ENCODE results near the gene CAPN8. TPM values are rescaled to one million over a fixed set of nuclear protein-coding genes. Genes with fewer than 3 reads are reported as not detected.

CAPN8 gene
- total RNA-seq, 1 donor from 2014 or later: 0.63 TPM

GRCh38 chr1:223650465-223650864 lies 15.0 kb downstream of the CAPN8 start:
- Mint-ChIP-seq H3K4me1 (no peaks in the 10 kb centered on the region), H3K36me3 (no peaks in the 10 kb centered on the region), H3K4me3 (no peak overlapping the region), H3K27me3 (ENCODE audit: low read depth) (peaks cover 27% of the 10 kb centered on the region), H3K9me3 (no peaks in the 10 kb centered on the region), H3K27ac (no peak overlapping the region)
- no peak for DNase-seq (ENCODE audit: low spot score in 2 of 2, unreplicated experiment in 2 of 2)
- TF ChIP-seq, protein P1, sequence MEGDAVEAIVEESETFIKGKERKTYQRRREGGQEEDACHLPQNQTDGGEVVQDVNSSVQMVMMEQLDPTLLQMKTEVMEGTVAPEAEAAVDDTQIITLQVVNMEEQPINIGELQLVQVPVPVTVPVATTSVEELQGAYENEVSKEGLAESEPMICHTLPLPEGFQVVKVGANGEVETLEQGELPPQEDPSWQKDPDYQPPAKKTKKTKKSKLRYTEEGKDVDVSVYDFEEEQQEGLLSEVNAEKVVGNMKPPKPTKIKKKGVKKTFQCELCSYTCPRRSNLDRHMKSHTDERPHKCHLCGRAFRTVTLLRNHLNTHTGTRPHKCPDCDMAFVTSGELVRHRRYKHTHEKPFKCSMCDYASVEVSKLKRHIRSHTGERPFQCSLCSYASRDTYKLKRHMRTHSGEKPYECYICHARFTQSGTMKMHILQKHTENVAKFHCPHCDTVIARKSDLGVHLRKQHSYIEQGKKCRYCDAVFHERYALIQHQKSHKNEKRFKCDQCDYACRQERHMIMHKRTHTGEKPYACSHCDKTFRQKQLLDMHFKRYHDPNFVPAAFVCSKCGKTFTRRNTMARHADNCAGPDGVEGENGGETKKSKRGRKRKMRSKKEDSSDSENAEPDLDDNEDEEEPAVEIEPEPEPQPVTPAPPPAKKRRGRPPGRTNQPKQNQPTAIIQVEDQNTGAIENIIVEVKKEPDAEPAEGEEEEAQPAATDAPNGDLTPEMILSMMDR (IDR thresholded peaks at IDR 0.05; ENCODE audit: unreplicated experiment): no peak

DNA sequence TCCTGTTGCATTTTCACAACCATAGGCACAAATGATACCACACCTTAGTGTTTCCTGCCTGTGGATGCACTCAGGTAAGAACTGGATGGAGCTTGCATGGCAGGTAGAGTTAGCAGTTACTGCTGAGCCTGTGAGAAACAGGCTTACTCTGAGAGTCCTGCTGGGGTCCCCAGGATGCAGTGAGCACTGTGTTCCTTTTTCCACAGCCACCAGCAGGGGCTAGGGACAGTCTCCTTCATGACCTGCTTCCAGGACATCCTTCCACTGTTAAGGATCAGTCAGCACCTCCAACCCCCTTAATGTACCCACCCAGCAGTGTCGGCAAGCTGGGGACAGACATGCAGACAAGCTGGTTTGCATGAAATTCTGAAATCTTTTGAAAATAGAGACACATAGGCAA lies 16.3 kb downstream of the CAPN8 start:
- Mint-ChIP-seq H3K36me3 (no peaks in the 10 kb centered on the region), H3K9me3 (no peaks in the 10 kb centered on the region), H3K27me3 (ENCODE audit: low read depth) (peaks cover 27% of the 10 kb centered on the region), H3K4me1 (no peaks in the 10 kb centered on the region), H3K4me3 (no peak overlapping the region), H3K27ac (no peak overlapping the region)
- TF ChIP-seq, protein P1 (IDR thresholded peaks at IDR 0.05; ENCODE audit: unreplicated experiment): no peak
- DNase-seq (ENCODE audit: low spot score in 2 of 2, unreplicated experiment in 2 of 2): no peak

GRCh38 chr1:223647249-223647648 lies 18.3 kb downstream of the CAPN8 start:
- Mint-ChIP-seq H3K9me3 (no peaks in the 10 kb centered on the region), H3K4me1 (peaks cover 3% of the 10 kb centered on the region), H3K4me3 (no peak overlapping the region), H3K27ac (no peak overlapping the region), H3K36me3 (no peaks in the 10 kb centered on the region), H3K27me3 (ENCODE audit: low read depth) (peaks cover 26% of the 10 kb centered on the region)
- DNase-seq (ENCODE audit: low spot score in 2 of 2, unreplicated experiment in 2 of 2): no peak
- TF ChIP-seq, protein P1 (IDR thresholded peaks at IDR 0.05; ENCODE audit: unreplicated experiment): no peak

DNA sequence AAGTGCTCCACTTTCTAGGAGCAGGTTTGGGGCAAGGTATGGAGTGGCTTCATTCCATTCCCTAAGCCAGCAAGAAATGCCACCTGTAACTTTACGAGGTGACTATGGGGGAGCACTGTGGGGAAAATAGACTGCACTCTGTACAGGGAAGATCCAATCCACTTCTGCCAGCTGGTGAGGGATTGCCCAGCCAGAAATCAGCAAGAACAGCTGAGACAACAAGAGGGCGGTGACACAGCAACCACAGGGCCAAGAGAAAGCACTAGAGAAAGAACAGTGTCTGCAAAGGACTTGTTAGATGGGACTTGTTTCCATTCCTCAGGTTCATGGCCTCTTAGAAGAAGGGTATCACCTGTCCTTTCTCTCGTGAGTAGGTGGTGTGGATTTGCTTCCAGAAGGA lies 19.6 kb downstream of the CAPN8 start:
- TF ChIP-seq, protein P1 (IDR thresholded peaks at IDR 0.05; ENCODE audit: unreplicated experiment): no peak
- H3K4me3 Mint-ChIP-seq: no peak overlapping the region

DNA sequence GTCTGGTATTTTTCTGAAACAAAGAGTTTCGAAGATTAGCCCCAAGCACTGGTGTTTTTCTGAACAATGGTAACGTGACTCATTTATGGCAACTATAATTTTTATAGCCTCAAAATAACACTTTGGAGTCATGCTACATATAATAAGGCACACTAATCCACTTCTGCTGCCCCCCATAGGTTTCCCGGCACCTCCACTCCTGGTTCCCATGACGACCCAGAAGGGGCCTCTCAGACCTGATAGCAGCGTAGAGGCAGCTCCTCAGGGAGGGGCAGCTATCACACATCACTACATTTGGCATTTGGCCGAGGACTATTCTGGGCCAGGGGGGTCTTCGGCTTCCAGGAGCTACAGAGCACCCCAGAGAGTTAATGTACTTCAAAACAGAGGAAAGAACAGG lies 23.3 kb downstream of the CAPN8 start:
- Mint-ChIP-seq H3K27me3 (ENCODE audit: low read depth) (peaks cover 18% of the 10 kb centered on the region), H3K4me1 (peaks cover 3% of the 10 kb centered on the region), H3K9me3 (peaks cover 22% of the 10 kb centered on the region), H3K4me3 (no peak overlapping the region), H3K36me3 (no peaks in the 10 kb centered on the region), H3K27ac (no peak overlapping the region)
- DNase-seq (ENCODE audit: low spot score in 2 of 2, unreplicated experiment in 2 of 2): no peak
- TF ChIP-seq, protein P1 (IDR thresholded peaks at IDR 0.05; ENCODE audit: unreplicated experiment): no peak

More for the DNA sequence above, 19.6 kb downstream of the CAPN8 start:
- peaks cover 27% of the 10 kb centered on the region for H3K27me3 Mint-ChIP-seq (ENCODE audit: low read depth)
- no peak for DNase-seq (ENCODE audit: low spot score in 2 of 2, unreplicated experiment in 2 of 2)
- H3K36me3 Mint-ChIP-seq: no peaks in the 10 kb centered on the region
- peaks cover 3% of the 10 kb centered on the region for H3K4me1 Mint-ChIP-seq
- H3K27ac Mint-ChIP-seq: no peak overlapping the region
- H3K9me3 Mint-ChIP-seq: peaks cover 7% of the 10 kb centered on the region

DNA sequence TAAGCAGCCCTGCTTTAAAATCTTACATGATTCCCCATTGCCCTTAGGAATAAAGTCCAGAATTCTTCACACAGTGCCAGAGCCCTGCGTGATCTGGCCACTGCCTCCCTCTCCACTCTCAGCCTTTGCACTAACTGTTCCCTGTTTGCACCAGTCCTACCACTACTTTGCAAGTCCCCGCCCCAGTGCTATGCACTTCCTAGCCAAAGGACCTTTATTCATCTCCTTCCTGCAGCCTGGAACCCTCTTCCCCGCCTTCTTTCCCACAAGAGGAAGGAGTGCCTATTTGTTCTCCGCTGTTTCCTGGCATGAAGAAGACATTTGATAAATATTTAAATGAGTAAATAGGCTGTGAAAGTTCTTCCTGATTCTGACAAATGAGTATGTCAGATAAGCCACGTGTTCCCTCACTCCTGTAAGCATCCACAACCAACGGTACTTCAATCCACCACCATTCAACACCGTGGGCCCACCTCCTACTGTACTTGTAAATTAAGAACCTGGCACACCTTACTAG lies 23.9 kb downstream of the CAPN8 start:
- H3K27ac Mint-ChIP-seq: no peak overlapping the region
- H3K4me3 Mint-ChIP-seq: no peak overlapping the region

More for the DNA sequence above, 23.9 kb downstream of the CAPN8 start:
- no peak for DNase-seq (ENCODE audit: low spot score in 2 of 2, unreplicated experiment in 2 of 2)
- Mint-ChIP-seq H3K27me3 (ENCODE audit: low read depth) (peaks cover 18% of the 10 kb centered on the region), H3K36me3 (no peaks in the 10 kb centered on the region), H3K4me1 (peaks cover 3% of the 10 kb centered on the region), H3K9me3 (peaks cover 22% of the 10 kb centered on the region)
- TF ChIP-seq, protein P1 (IDR thresholded peaks at IDR 0.05; ENCODE audit: unreplicated experiment): no peak
